ENCODE results near the gene KCTD18.

KCTD18 gene

DNA sequence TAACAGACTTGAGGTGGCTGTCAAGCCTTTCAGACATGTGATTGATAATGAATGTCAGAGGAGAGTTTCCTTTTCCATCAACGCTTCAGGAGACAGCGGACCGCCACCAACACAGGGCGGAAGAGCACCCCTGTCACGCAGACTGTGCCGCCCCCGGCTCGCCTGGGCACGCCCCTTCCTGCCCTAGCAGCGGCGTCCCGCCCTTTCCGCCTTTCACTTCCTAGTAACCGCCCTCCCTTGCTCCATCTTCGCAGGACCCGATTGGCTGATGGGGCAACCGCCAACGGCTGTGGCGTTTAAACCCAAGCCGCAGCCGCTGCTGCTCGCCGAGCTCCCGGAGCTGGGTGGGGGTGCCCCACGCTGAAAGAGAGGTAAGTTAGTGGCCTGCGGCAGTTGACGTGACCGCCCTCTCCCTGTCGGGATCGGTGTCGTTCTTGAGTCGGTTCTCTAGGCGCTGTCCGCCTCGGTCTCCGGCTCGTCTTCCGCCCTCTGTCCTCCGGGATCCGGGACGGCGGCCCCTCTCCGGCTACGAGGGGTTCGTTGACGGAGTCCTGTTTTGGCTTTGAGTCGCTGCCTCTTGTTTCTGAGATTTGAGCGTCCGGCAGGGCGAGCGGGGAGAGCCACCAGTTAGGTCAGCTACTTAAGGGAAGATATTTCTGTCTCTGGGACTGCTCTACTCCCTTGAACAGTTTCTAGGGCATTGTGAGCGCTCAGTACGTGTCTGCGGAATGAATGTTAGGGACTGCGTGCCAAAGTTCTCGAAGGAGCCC, 16.2 kb upstream of the KCTD18 start, which contains the start of gene SGO2:
Gene SGO2 (plus strand): TSS at position 326 of the 770 bp plus-strand sequence. CDS start 6,769 bp downstream, outside the sequence.
- DNase-seq (ENCODE audit: low spot score), result peak; percentile 95
- peak within 1 kb of the TSS; percentile 81 for H3K4me3 ChIP-seq
- H3K27ac ChIP-seq, result peak within 1 kb of the TSS in 1 of 2 donors; percentile 64
- TF ChIP-seq, protein P1, sequence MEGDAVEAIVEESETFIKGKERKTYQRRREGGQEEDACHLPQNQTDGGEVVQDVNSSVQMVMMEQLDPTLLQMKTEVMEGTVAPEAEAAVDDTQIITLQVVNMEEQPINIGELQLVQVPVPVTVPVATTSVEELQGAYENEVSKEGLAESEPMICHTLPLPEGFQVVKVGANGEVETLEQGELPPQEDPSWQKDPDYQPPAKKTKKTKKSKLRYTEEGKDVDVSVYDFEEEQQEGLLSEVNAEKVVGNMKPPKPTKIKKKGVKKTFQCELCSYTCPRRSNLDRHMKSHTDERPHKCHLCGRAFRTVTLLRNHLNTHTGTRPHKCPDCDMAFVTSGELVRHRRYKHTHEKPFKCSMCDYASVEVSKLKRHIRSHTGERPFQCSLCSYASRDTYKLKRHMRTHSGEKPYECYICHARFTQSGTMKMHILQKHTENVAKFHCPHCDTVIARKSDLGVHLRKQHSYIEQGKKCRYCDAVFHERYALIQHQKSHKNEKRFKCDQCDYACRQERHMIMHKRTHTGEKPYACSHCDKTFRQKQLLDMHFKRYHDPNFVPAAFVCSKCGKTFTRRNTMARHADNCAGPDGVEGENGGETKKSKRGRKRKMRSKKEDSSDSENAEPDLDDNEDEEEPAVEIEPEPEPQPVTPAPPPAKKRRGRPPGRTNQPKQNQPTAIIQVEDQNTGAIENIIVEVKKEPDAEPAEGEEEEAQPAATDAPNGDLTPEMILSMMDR (IDR thresholded peaks at IDR 0.05), result no peak

DNA sequence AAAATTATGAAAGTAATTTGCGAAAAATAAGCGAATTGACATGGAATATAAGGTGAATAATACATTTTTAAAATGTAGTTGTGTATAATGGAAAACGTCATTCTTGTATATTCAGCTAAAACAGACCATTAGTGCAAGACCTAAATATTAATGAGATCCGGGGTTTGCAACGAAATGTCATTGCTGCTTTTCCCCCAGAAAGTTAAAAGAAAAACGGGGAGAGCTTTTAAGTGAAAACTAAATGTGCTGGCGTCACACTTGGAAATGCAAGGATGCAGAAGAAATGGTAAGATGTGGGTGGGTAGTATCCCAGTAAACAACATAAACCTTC, 15.6 kb upstream of the KCTD18 start:
- TF ChIP-seq, protein P1 (IDR thresholded peaks at IDR 0.05), result no peak

DNA sequence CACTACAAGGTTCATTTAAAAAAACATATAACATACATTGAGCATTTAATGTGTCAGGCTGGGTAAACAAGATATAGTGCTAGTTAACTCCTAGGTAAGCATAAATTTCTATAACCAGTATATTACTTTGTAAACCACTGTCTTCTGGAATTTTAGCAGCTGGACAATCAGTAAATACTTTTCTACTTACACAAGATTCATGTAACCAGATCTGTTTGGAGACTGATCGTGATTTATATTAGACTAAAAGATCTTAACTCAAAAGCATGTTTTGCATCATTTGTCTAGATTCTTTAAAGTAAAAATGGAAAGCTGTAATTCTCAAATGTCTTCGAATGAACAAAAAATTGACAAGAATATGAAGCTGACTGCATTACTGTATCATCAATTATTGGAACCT, 15.2 kb upstream of the KCTD18 start:
- no peak overlapping the region for H3K4me3 ChIP-seq
- no peak for DNase-seq (ENCODE audit: low spot score)
- TF ChIP-seq, protein P1 (IDR thresholded peaks at IDR 0.05), result no peak
- no peak overlapping the region for H3K27ac ChIP-seq

More for the DNA sequence above, 15.6 kb upstream of the KCTD18 start:
- no peak for DNase-seq (ENCODE audit: low spot score)
- peak overlapping the region; percentile 81 for H3K4me3 ChIP-seq
- peak overlapping the region in 1 of 2 donors; percentile 64 for H3K27ac ChIP-seq

DNA sequence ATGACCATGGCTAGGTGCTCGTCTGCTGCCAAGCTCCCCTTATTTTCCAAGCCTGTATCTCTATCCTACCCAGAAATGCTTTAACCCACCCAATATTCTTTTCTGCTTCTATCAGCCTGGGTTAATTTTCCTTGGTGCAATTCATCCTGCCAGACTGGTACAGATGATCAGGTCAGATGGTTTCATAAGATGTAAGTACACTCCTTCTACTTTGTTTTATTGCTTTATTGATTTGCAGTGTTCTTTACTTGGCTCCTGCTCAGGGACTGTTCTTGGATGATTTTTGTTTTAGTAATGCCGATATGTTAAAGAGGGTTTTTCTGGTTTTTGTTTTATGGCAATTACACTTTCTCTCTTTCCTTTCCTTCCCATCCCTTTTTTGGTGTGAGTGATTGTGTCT, 13.7 kb upstream of the KCTD18 start:
- Histone ChIP-seq H3K27ac (no peak overlapping the region), H3K4me3 (no peak overlapping the region)
- TF ChIP-seq, protein P1 (IDR thresholded peaks at IDR 0.05), result no peak
- DNase-seq (ENCODE audit: low spot score), result no peak

DNA sequence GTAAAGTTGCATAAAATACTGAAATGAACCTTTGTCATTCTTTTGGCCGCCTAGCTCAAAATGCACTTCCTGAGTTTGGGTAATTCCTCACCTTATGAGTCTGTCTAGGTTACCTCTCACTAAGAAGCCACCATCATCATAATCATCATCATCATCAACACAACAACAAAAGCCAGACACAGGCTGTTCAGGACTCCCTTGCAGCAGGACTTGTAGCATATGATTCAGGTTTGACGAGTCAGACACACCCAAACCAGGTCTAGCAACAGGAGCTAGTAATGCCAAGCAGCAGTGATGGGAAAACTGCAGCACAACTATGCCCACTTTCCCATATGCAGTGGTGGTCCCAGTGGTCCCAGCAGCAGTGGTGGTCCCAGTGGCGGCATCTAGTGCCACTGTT, 13.3 kb upstream of the KCTD18 start:
- Histone ChIP-seq H3K27ac (no peak overlapping the region), H3K4me3 (no peak overlapping the region)
- TF ChIP-seq, protein P1 (IDR thresholded peaks at IDR 0.05), result no peak
- DNase-seq (ENCODE audit: low spot score), result no peak

DNA sequence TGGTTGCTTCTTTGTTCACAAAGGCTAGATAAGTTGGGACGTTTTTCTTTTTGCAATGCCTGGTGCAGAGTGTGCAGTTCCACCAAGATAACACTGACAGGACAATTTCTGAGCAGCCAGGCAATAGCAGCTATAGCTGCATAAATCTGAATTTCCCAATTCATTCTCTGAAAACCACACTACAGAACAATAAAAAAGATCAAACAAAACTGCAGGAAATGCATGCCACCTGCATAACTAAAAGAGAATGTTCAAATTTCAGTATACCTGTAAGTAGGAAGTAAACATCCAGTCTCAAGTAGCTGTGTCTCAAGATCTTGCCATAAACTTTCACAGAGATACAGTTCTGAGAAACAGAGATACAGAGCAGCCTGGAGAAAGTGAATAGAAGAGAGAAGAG, 5.3 kb upstream of the KCTD18 start:
- H3K27ac ChIP-seq, result no peak overlapping the region
- no peak for DNase-seq (ENCODE audit: low spot score)
- TF ChIP-seq, protein P1 (IDR thresholded peaks at IDR 0.05), result no peak
- no peak overlapping the region for H3K4me3 ChIP-seq

DNA sequence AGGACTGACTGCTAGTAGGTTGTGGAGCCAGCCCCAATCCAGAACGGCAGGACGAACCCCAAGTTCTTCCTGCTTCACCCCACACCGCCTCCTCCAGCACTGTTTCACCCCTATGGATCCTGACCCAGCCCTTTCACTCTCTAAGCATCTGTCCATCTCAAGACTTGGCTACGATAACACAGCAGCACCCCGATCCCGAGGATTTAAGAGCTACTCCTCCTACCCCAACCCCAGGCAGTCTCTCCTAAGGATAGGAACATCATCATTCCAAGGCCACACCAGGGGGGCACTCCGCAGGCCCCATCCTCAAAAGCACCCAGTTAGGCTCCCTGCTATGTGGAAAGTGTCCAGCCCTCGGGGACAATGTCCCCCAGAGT, 645 bp downstream of the KCTD18 start:
- TF ChIP-seq, protein P1 (IDR thresholded peaks at IDR 0.05), result no peak
- Histone ChIP-seq H3K27ac (peak overlapping the region; percentile 30 to 87), H3K4me3 (peak overlapping the region; percentile 85)
- peak; percentile 75 for DNase-seq (ENCODE audit: low spot score)

Data from coronary artery (tissue), 2 donors.